ENCODE results near the gene SLCO3A1.

- no peak for TF ChIP-seq EZH2phosphoT487 (IDR thresholded peaks at IDR 0.05; ENCODE audit: insufficient read depth, low read depth)
- TF ChIP-seq EZH2 (IDR thresholded peaks at IDR 0.05; ENCODE audit: insufficient read depth, poor library complexity, severe bottlenecking), result no peak
Observed at GRCh38 chr15:92124657-92125010, 271.1 kb downstream of the SLCO3A1 start.

All from GM23248 (cell line).